OCI-LY1 (cell line): ENCODE measurements around the gene MAP2K2.

Experiments used
- EZH2 ChIP-seq: fragments of 200-600 bp; sonication (generic), shearing (Covaris generic); IDR thresholded peaks from 2 replicates; pipeline ENCODE4 v1.8.0; 2017; ENCODE audit warnings: borderline replicate concordance, mixed run types, mild to moderate bottlenecking, antibody characterized with exemption, low read length, moderate library complexity, mixed read lengths
- TF ChIP-seq, protein P1 (sequence below): fragments of 200-600 bp; sonication (generic), shearing (Covaris generic); IDR thresholded peaks from 2 replicates; pipeline ENCODE4 v1.5.1; 2017; ENCODE audit warnings: mild to moderate bottlenecking, antibody characterized with exemption, low read length, moderate library complexity, mixed read lengths

DNA sequence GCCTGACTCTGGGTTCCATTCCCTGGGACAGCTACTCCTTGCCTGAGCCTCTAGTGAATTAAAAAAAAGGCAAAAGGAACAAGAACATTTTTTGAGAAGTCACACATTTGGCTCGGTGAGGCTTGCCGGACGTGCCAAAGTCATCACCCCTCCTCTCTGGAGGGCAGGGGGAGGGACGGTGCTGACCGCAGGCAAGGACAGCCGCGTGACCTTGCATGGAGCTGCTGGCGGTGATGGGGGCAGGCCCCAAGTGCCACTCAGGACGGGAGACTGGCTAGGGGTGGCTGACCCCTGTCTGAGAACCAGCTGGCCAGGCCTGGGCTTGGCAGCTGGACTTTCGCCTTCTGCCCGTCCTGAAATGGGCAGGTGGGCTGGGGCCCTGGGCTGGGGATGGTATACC is 26.4 kb downstream of the MAP2K2 start:
- TF ChIP-seq, protein P1, sequence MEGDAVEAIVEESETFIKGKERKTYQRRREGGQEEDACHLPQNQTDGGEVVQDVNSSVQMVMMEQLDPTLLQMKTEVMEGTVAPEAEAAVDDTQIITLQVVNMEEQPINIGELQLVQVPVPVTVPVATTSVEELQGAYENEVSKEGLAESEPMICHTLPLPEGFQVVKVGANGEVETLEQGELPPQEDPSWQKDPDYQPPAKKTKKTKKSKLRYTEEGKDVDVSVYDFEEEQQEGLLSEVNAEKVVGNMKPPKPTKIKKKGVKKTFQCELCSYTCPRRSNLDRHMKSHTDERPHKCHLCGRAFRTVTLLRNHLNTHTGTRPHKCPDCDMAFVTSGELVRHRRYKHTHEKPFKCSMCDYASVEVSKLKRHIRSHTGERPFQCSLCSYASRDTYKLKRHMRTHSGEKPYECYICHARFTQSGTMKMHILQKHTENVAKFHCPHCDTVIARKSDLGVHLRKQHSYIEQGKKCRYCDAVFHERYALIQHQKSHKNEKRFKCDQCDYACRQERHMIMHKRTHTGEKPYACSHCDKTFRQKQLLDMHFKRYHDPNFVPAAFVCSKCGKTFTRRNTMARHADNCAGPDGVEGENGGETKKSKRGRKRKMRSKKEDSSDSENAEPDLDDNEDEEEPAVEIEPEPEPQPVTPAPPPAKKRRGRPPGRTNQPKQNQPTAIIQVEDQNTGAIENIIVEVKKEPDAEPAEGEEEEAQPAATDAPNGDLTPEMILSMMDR = no peak
- TF ChIP-seq EZH2 = no peak
